H1 (cell line): ENCODE measurements around the gene AGRN.

Experiments used
- ATF2 ChIP-seq: IDR thresholded peaks from 2 replicates; pipeline ENCODE4 v1.6.1; 2012; ENCODE audit warnings: low read length, inconsistent platforms
- BRCA1 ChIP-seq: IDR thresholded peaks from 2 replicates; pipeline ENCODE4 v1.6.1; 2012; ENCODE audit warnings: low read depth, low read length, improper control_type of control experiment
- CTCF ChIP-seq, 3 experiments: IDR thresholded peaks; 1 replicate in 2 of 3; 2 replicates in 1 of 3; pipeline versions ENCODE4 v1.5.1 to v1.6.1; 2011; ENCODE audit warnings: low read length in 3 of 3, mild to moderate bottlenecking in 3 of 3, inconsistent platforms in 2 of 3, low read depth in 1 of 3, moderate library complexity in 1 of 3; ENCODE audit not compliant: insufficient read depth in 1 of 3; ENCODE audit errors: control extremely low read depth in 1 of 3
- EGR1 ChIP-seq: IDR thresholded peaks from 2 replicates; pipeline ENCODE4 v1.6.1; 2011; ENCODE audit warnings: low read depth, low read length, borderline replicate concordance
- HDAC2 ChIP-seq, 2 experiments: fragments of 300-600 bp in 1 of 2; sonication (generic) in 1 of 2; IDR thresholded peaks; 2 replicates each; pipeline ENCODE4 v1.6.1; 2011 to 2012; ENCODE audit warnings: low read depth in 2 of 2, low read length in 2 of 2, mild to moderate bottlenecking in 2 of 2, moderate library complexity in 2 of 2, borderline replicate concordance in 1 of 2, inconsistent platforms in 1 of 2
- JUN ChIP-seq: IDR thresholded peaks from 2 replicates; pipeline ENCODE4 v1.6.1; 2011; ENCODE audit warnings: low read depth, mild to moderate bottlenecking, improper control_type of control experiment, low read length
- POLR2A ChIP-seq, 2 experiments: IDR thresholded peaks; 1 replicate in 1 of 2; 2 replicates in 1 of 2; pipeline ENCODE4 v1.6.1; 2011; ENCODE audit warnings: low read depth in 2 of 2, low read length in 2 of 2, mild to moderate bottlenecking in 2 of 2; ENCODE audit errors: control extremely low read depth in 1 of 2
- POLR2AphosphoS5 ChIP-seq: IDR thresholded peaks from 2 replicates; pipeline ENCODE4 v1.6.1; 2011; ENCODE audit warnings: low read depth, low read length
- RAD21 ChIP-seq, 2 experiments: IDR thresholded peaks in 1 of 2; conservative IDR thresholded peaks in 1 of 2; 2 replicates each; pipeline ENCODE4 v1.6.1; 2011; ENCODE audit warnings: low read depth in 2 of 2, low read length in 2 of 2, improper control_type of control experiment in 1 of 2, inconsistent platforms in 1 of 2, mild to moderate bottlenecking in 1 of 2, moderate library complexity in 1 of 2
- RXRA ChIP-seq: IDR thresholded peaks from 2 replicates; pipeline ENCODE4 v1.6.1; 2011; ENCODE audit warnings: low read depth, mild to moderate bottlenecking, low read length, moderate library complexity; ENCODE audit not compliant: insufficient read depth
- SIRT6 ChIP-seq: IDR thresholded peaks from one replicate; pipeline ENCODE4 v1.7.1; 2012; ENCODE audit warnings: low read length, inconsistent platforms
- USF2 ChIP-seq: IDR thresholded peaks from 2 replicates; pipeline ENCODE4 v1.6.1; 2011; ENCODE audit warnings: low read length, improper control_type of control experiment

GRCh38 chr1:1022302-1023009 lies 2.5 kb downstream of the AGRN start:
- TF ChIP-seq RXRA (no peak), RAD21 (IDR thresholded peaks at IDR 0.05 in 1 of 2, conservative IDR thresholded peaks at IDR 0.05 in 1 of 2; ENCODE audit: low read depth in 2 of 2, low read length in 2 of 2) (no peak), JUN (no peak), POLR2A (IDR thresholded peaks at IDR 0.05; ENCODE audit: control extremely low read depth in 1 of 2, low read depth in 2 of 2, low read length in 2 of 2) (no peak), SIRT6 (no peak), CTCF (IDR thresholded peaks at IDR 0.05; ENCODE audit: control extremely low read depth in 1 of 3, insufficient read depth in 1 of 3, low read depth in 1 of 3, low read length in 3 of 3) (no peak), HDAC2 (IDR thresholded peaks at IDR 0.05; ENCODE audit: borderline replicate concordance in 1 of 2, low read depth in 2 of 2, low read length in 2 of 2) (no peak), POLR2AphosphoS5 (no peak), BRCA1 (no peak), ATF2 (no peak), USF2 (no peak), EGR1 (no peak)
